ENCODE data around the gene GRK2.

- TF ChIP-seq EP300 (IDR thresholded peaks at IDR 0.05; ENCODE audit: borderline replicate concordance) = no peak
- no peak for TF ChIP-seq REST (IDR thresholded peaks at IDR 0.05; ENCODE audit: low read depth)
- TF ChIP-seq MAX (IDR thresholded peaks at IDR 0.05) = no peak
These were observed 46.1 kb downstream of the GRK2 start for GRCh38 chr11:67312187-67313021.
